Prostate gland (tissue), 2 donors: ENCODE results near the gene DNAJC27. TPM values are rescaled to one million over a fixed set of nuclear protein-coding genes. Genes with fewer than 3 reads are reported as not detected.

Experiments used
- DNase-seq: peaks from one replicate; pipeline ENCODE4 v3.0.0-alpha.2; 2019; ENCODE audit warnings: low spot score
- H3K27ac ChIP-seq, 2 donors: fragments of 200-600 bp; sonication (generic); 2 replicates each; pipeline ENCODE4 v1.5.1; 2017 to 2019
- H3K27me3 ChIP-seq: fragments of 200-600 bp; sonication (generic); replicated peaks from 2 replicates; pipeline ENCODE4 v1.5.1; 2019; ENCODE audit not compliant: insufficient read depth
- H3K36me3 ChIP-seq, 2 donors: fragments of 200-600 bp; sonication (generic); 1 replicate in 1 of 2; 2 replicates in 1 of 2; pipeline versions ENCODE4 v1.5.1 to v1.8.1; 2017 to 2019
- H3K4me1 ChIP-seq: fragments of 200-600 bp; sonication (generic); replicated peaks from 2 replicates; pipeline ENCODE4 v1.5.1; 2019
- H3K4me3 ChIP-seq, 2 donors: fragments of 200-600 bp; sonication (generic); 2 replicates each; pipeline ENCODE4 v1.5.1; 2017 to 2019
- H3K9me3 ChIP-seq: fragments of 200-600 bp; sonication (generic); 2 replicates; pipeline ENCODE4 v1.5.1; 2017
- CTCF ChIP-seq, 4 experiments: fragments of 200-600 bp in 2 of 4; fragments of 450-650 bp in 2 of 4; sonication (generic) in 2 of 4; IDR thresholded peaks; 1 replicate in 3 of 4; 2 replicates in 1 of 4; pipeline ENCODE4 v1.5.1; 2016 to 2019; ENCODE audit warnings: antibody characterized with exemption in 4 of 4, mild to moderate bottlenecking in 2 of 4, moderate library complexity in 2 of 4
- POLR2A ChIP-seq: fragments of 450-650 bp; IDR thresholded peaks from one replicate; pipeline ENCODE4 v1.6.1; 2016; ENCODE audit warnings: antibody characterized with exemption, mild to moderate bottlenecking
- POLR2AphosphoS5 ChIP-seq: sonication (generic); formaldehyde crosslinking; IDR thresholded peaks from one replicate; pipeline ENCODE4 v1.6.1; 2017; ENCODE audit warnings: antibody characterized with exemption
- WGBS: methylation state at CpG from one replicate; pipeline ENCODE4 v1.1.5; 2018; 5-methylcytosine and 5-hydroxymethylcytosine counted together
- intact Hi-C: fragments of 100-400 bp; cut with DNase I; formaldehyde crosslinking; loops from one replicate; pipeline ENCODE4 v1.14.2; 2022
- total RNA-seq, 2 donors: library from RNA; depleted of rRNA; stranded (reverse); fragments of >200 nt; gene quantifications; one replicate each; pipeline ENCODE4 v1.1.0, GENCODE V29; 2016

DNAJC27 gene
- total RNA-seq, 2 donors from 2014 or later, result 3.0 to 9.2 TPM

- H3K9me3 ChIP-seq, result no peaks in the 10 kb centered on the region
- H3K27me3 ChIP-seq, result no peaks in the 10 kb centered on the region
- intact Hi-C loops, result no loop called here
- 100% methylated on average over 1 of the region's 1 CpG for WGBS
- no peaks in the 10 kb centered on the region for H3K4me1 ChIP-seq
- H3K4me3 ChIP-seq, result no peak overlapping the region
- no peaks in the 10 kb centered on the region for H3K36me3 ChIP-seq
- no peak overlapping the region for H3K27ac ChIP-seq
- no peak for TF ChIP-seq POLR2A
- no peak for TF ChIP-seq CTCF (IDR thresholded peaks at IDR 0.05)
- TF ChIP-seq POLR2AphosphoS5, result no peak
- DNase-seq, result no peak
Observed at GRCh38 chr2:24922556-24922955, 49.2 kb downstream of the DNAJC27 start.

- intact Hi-C loops, result no loop called here
- H3K4me3 ChIP-seq, result peak overlapping the region; percentile 57 to 59
- H3K27me3 ChIP-seq, result no peaks in the 10 kb centered on the region
- H3K4me1 ChIP-seq, result no peaks in the 10 kb centered on the region
- H3K27ac ChIP-seq, result peak overlapping the region; percentile 54 to 72
- H3K9me3 ChIP-seq, result no peaks in the 10 kb centered on the region
- DNase-seq, result no peak
- no peak for TF ChIP-seq CTCF (IDR thresholded peaks at IDR 0.05)
- no peak for TF ChIP-seq POLR2A
- TF ChIP-seq POLR2AphosphoS5, result no peak
- WGBS, result 38% methylated on average over 13 of the region's 13 CpGs
- H3K36me3 ChIP-seq, result no peaks in the 10 kb centered on the region
Observed at GRCh38 chr2:24920809-24921441, 50.8 kb downstream of the DNAJC27 start.

- intact Hi-C loops, result no loop called here
- TF ChIP-seq CTCF (IDR thresholded peaks at IDR 0.05), result no peak
- no peak for TF ChIP-seq POLR2AphosphoS5
- TF ChIP-seq POLR2A, result no peak
- Histone ChIP-seq H3K27me3 (no peaks in the 10 kb centered on the region), H3K36me3 (no peaks in the 10 kb centered on the region), H3K27ac (peak within 1 kb of the TSS; percentile 67 to 72), H3K4me3 (peak within 1 kb of the TSS; percentile 57 to 59), H3K9me3 (no peaks in the 10 kb centered on the region), H3K4me1 (no peaks in the 10 kb centered on the region)
- peak; percentile 25 for DNase-seq
- 2% methylated on average over 34 of the region's 103 CpGs for WGBS
Observed at GRCh38 chr2:24920098-24920808, 51.5 kb downstream of the DNAJC27 start, which contains the start of gene ADCY3. Gene ADCY3 (minus strand): TSS chr2:24920237. CDS start chr2:24918987, 1,250 bp downstream.

- Histone ChIP-seq H3K36me3 (no peaks in the 10 kb centered on the region), H3K27me3 (no peaks in the 10 kb centered on the region), H3K4me3 (peak overlapping the region; percentile 57 to 59), H3K4me1 (no peaks in the 10 kb centered on the region), H3K27ac (peak overlapping the region; percentile 67 to 72), H3K9me3 (no peaks in the 10 kb centered on the region)
- intact Hi-C loops, result no loop called here
- WGBS, result under 1% methylated on average over 32 of the region's 76 CpGs
- no peak for DNase-seq
- no peak for TF ChIP-seq POLR2A
- TF ChIP-seq CTCF (IDR thresholded peaks at IDR 0.05), result no peak
- no peak for TF ChIP-seq POLR2AphosphoS5
Observed at GRCh38 chr2:24919506-24920097, 52.2 kb downstream of the DNAJC27 start.
